Renal pelvis (tissue), 4 donors: ENCODE data around the gene SYF2. TPM values are rescaled to one million over a fixed set of nuclear protein-coding genes. Genes with fewer than 3 reads are reported as not detected.
"Not testable (repeated sequence)": the region's sequence is repeated elsewhere in the genome, so short reads cannot be mapped to it uniquely, and the experiment has no call there.

Source experiments
- DNase-seq: peaks from one replicate; pipeline ENCODE4 v3.0.0-alpha.2; 2013
- polyA plus RNA-seq, 3 donors: library from polyadenylated mRNA; unstranded; fragments of 120-200 nt; gene quantifications; one replicate each; pipeline ENCODE4 v1.2.1, GENCODE V29; 2013; ENCODE audit not compliant: insufficient read length in 3 of 3

SYF2 gene
- polyA plus RNA-seq, 3 donors, result 95.4 to 110 (median 95.7) TPM

GRCh38 chr1:25212725-25213124 is 19.6 kb downstream of the SYF2 start:
- DNase-seq, result no peak

- no peak for DNase-seq
Measured at GRCh38 chr1:25210728-25211127, 21.6 kb downstream of the SYF2 start.

DNA sequence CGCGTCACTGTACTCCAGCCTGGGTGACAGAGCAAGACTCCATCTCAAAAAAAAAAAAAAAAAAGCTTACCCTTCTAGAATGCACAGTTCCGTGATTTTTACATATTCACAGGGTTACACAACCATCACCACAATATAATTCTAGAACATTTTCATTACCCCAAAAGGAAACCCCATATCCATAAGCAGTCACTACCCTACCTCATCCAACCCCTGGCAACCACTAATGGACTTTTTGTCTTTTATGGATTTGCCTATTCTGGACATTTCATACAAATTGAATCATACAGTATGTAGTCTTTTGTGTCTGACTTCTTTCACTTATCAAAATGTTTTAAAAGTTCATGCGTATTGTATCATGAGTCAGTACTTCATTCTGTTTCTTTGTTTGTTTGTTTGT is 22.8 kb downstream of the SYF2 start:
- DNase-seq, result no peak

DNA sequence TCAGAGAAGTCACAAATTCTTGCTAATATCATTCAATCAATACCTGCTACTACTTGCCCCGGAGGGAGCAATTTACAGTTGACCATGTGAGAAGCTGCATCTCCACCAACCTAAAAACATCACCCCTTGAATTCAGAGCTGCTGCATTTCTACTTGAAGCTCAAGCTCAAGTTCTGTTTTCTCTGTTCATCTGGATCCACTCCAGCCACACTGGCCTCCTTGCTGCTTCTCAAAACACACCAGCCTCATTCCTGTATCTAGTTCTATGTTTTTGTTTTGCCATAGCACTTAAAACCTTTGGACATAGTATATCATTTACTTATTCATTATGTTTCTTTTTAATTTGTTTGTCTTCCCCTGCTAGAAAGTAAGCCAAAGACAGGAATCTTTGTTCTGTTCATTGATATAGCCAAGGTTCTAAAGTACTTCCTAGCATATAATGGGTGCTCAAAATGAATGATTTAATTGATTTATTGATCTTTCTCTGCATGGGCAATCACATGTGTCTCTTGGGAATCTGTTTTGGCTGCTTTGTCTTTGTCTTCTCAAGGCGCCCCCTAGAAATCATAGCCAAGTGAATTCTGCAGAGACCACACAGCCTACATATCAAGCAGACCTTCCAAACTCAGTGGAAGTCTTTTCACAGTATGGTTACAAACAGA is 23.6 kb downstream of the SYF2 start:
- DNase-seq, result no peak

GRCh38 chr1:25208092-25208491 is 24.2 kb downstream of the SYF2 start:
- DNase-seq, result no peak

- DNase-seq, result no peak
Measured at GRCh38 chr1:25206201-25206600, 26.1 kb downstream of the SYF2 start.

- DNase-seq, result no peak
Measured at GRCh38 chr1:25205786-25206185, 26.5 kb downstream of the SYF2 start.

GRCh38 chr1:25204797-25205480 is 27.4 kb downstream of the SYF2 start:
- no peak for DNase-seq

DNA sequence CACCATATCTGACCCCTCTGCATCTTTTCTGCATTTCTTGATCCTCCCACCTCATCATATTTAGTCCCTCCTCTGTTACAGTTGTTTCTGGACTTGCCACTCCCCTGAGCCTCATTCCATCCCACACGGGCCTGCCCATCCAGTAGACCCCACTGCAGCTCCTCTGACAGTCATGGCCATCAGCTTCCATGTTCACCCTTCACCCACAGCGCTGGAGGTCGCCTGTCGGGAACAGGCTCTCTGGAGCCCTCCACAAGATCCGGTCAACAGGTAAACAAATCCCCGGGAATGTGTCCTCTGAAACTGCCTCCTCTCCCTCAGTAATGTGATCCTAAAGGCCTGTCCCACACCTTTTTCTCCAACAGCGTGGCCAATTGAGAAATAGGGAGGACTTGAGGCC is 31.3 kb downstream of the SYF2 start:
- DNase-seq, result no peak

- DNase-seq, result no peak
Measured at GRCh38 chr1:25199819-25200620, 32.3 kb downstream of the SYF2 start.

GRCh38 chr1:25198663-25199252 is 33.5 kb downstream of the SYF2 start:
- no peak for DNase-seq

- DNase-seq, result no peak
Measured at GRCh38 chr1:25197982-25198662, 34.2 kb downstream of the SYF2 start.

DNA sequence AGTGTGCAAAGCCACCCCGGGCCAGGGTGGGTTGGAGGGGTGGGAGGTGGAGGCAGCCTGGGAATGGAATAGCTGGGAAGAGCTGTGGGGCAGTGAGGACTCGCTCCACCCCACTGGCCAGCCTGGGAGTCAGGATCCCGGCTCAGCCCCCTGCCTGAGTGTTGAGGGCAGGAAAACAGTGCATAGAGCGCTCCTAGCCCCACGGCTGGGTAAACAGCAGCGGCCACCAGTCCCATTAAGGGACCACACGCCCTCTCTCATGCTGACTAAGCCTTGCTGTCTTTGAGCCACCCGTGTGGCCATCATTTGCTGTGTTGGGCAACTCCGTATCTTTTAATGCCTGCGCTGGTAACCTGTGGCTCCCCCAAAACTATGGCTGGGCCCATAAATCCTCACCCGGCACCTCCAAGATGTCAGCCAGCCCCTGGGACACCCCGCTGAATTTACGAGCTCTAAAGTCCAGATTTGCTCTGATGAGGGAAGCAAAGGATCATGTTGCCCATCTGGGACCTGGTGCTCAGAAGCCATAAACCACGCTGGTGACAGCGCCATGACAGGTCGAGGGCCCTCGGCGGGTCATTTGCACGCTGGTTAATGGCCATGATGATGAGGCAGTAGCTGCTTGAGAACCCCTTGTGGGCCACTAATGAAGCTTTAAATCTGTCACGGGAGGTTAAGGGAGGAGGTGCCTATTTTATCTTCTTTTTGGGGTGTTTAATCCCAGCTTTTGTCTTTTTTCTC is 34.9 kb downstream of the SYF2 start:
- DNase-seq, result peak; percentile 84

- no peak for DNase-seq
Measured at GRCh38 chr1:25196830-25197229, 35.5 kb downstream of the SYF2 start.

GRCh38 chr1:25195835-25196234 is 36.5 kb downstream of the SYF2 start:
- no peak for DNase-seq

- DNase-seq, result no peak
Measured at GRCh38 chr1:25194572-25195020, 37.7 kb downstream of the SYF2 start.

- no peak for DNase-seq
Measured at GRCh38 chr1:25194054-25194453, 38.2 kb downstream of the SYF2 start.

GRCh38 chr1:25193229-25193628 is 39.1 kb downstream of the SYF2 start:
- no peak for DNase-seq

- no peak for DNase-seq
Measured at GRCh38 chr1:25192154-25192553, 40.1 kb downstream of the SYF2 start.

- no peak for DNase-seq
Measured at GRCh38 chr1:25190260-25190659, 42.0 kb downstream of the SYF2 start.

- DNase-seq, result not testable (repeated sequence)
Measured at GRCh38 chr1:25187904-25188303, 44.4 kb downstream of the SYF2 start.
